Measurements from ENCODE around the gene SF3B3.

DNA sequence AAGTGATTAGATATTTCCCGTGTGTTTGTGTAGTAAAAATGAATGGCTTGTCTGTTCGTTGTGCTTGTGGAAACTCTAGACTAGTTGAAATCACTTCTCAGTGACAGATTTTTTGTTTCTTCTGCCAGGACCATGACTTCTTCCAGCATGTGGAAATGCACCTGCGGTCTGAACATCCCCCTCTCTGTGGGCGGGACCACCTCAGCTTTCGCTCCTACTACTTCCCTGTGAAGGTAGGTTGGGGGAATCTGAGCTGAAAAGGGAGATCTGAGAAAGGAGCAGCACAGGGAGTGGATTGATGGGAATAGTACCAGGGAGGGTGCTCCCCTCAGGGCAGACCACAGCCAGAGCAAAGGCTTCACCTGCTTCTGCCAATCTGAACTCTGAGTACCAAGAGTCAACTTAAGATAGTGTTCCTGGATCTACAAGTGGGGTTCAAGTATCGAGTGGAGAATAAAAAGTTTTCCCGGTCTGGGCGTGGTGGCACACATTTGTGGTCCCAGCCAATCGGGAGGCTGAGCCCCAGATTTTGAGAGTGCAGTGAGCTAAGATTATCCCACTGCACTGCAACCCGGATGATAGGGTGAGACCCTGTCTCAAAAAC, 47.5 kb downstream of the SF3B3 start:
- no peak for TF ChIP-seq POLR2A (IDR thresholded peaks at IDR 0.05)
- TF ChIP-seq EP300 (IDR thresholded peaks at IDR 0.05), result peak in 2 of 4 donors; percentile 73 to 75
- no peak for TF ChIP-seq CTCF (IDR thresholded peaks at IDR 0.05)
- TF ChIP-seq POLR2AphosphoS5 (IDR thresholded peaks at IDR 0.05), result no peak

All from upper lobe of left lung (tissue), 4 donors.